D721Med (cell line): ENCODE results near the gene NR1H3.

ENCODE experiments used
- DNase-seq: peaks from one replicate; pipeline ENCODE4 v3.0.0; 2011; ENCODE audit warnings: low spot score; ENCODE audit not compliant: insufficient read length
- FAIRE-seq: peaks from 2 replicates; lab custom pipeline; 2011; peaks lifted over from hg19 to GRCh38; lab: Jason Lieb, UNC
- TF ChIP-seq, protein P1 (sequence below): IDR thresholded peaks from 2 replicates; pipeline ENCODE4 v1.5.1; 2012; ENCODE audit warnings: mild to moderate bottlenecking, control low read depth; ENCODE audit not compliant: insufficient read depth; ENCODE audit errors: missing control alignments

NR1H3 gene

GRCh38 chr11:47251751-47252150, 6.0 kb upstream of the NR1H3 start:
- DNase-seq (no peak), FAIRE-seq (no peak)
- TF ChIP-seq, protein P1, sequence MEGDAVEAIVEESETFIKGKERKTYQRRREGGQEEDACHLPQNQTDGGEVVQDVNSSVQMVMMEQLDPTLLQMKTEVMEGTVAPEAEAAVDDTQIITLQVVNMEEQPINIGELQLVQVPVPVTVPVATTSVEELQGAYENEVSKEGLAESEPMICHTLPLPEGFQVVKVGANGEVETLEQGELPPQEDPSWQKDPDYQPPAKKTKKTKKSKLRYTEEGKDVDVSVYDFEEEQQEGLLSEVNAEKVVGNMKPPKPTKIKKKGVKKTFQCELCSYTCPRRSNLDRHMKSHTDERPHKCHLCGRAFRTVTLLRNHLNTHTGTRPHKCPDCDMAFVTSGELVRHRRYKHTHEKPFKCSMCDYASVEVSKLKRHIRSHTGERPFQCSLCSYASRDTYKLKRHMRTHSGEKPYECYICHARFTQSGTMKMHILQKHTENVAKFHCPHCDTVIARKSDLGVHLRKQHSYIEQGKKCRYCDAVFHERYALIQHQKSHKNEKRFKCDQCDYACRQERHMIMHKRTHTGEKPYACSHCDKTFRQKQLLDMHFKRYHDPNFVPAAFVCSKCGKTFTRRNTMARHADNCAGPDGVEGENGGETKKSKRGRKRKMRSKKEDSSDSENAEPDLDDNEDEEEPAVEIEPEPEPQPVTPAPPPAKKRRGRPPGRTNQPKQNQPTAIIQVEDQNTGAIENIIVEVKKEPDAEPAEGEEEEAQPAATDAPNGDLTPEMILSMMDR: no peak

DNA sequence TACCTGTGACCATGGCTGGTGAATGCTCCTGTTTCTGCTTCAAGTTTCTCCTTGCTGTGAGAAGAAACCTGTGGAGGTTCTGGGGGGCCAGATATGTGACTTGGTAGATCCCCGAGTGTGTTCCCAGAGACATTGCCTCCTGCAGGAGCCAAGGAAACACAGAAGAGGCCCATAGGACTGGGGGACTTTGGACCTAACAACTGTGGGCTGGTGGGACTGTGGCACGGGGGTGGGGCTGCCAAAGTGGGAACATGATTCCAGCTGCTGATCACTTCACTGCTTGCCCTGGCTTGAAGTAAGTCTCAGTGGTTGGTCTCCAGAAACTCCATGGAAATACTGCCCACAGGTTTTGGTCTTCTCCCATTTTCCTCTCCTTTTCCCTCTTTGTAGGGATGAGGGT, 4.1 kb upstream of the NR1H3 start:
- TF ChIP-seq, protein P1: no peak
- FAIRE-seq (no peak), DNase-seq (no peak)

DNA sequence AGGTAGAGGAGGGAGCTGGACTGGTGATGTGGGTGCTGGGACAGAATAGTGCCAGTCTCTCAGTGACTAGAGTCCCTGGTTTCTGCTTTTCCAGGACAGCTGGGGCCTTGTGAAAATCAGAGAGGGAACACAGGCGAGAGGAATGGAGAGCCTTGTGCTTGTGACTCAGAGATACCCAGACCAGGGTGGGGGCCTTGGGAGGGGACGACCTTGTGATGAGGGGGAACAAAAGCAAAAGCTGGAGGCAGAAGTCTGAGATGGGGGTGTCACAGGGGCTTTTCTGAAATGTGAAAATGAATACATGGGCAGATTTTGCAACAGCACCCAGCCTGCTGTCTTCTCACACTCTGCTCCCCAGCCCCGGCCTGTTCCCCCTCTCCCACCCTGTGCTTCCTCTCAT, 3.4 kb upstream of the NR1H3 start:
- TF ChIP-seq, protein P1: no peak
- no peak for FAIRE-seq
- DNase-seq: no peak

DNA sequence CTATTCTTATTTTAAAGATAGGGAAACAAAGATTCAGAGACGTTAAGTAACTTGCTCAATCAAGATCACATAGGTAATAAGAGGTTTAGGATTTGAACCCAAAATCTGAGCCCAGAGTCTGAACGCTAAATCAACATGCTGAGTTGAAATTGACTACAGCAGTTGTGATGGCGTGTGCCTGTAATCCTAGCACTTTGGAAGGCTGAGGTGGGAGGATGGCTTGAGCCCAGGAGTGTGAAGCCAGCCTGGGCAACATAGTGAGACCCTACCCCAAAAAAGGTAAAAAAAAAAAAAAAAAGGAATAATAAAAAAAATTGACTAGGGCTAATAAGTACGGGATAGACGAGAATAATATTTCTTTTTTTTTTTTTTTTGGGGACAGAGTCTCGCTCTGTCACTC, 1.4 kb upstream of the NR1H3 start:
- DNase-seq (no peak), FAIRE-seq (no peak)
- TF ChIP-seq, protein P1: no peak

GRCh38 chr11:47257177-47257516, 649 bp upstream of the NR1H3 start:
- no peak for FAIRE-seq
- TF ChIP-seq, protein P1: no peak
- no peak for DNase-seq

- FAIRE-seq: no peak
- DNase-seq: no peak
- TF ChIP-seq, protein P1: no peak
These were observed 614 bp downstream of the NR1H3 start for GRCh38 chr11:47258317-47258902.

GRCh38 chr11:47259232-47259977, 1.6 kb downstream of the NR1H3 start:
- FAIRE-seq: no peak
- no peak for DNase-seq
- TF ChIP-seq, protein P1: peak; percentile 66
